Jurkat, Clone E6-1 (cell line): ENCODE results near the gene PLD3.
"Not testable (repeated sequence)": the region's sequence is repeated elsewhere in the genome, so short reads cannot be mapped to it uniquely, and the experiment has no call there.

Experiments
- DNase-seq: peaks from one replicate; pipeline ENCODE4 v3.0.0-alpha.2; 2011; ENCODE audit warnings: low read depth, low spot score
- H3K4me3 ChIP-seq: 2 replicates; pipeline ENCODE4 v1.5.1; 2011; ENCODE audit warnings: mild to moderate bottlenecking, low read length, control low read depth, moderate library complexity

The PLD3 gene

GRCh38 chr19:40407714-40408597, 59.5 kb downstream of the PLD3 start:
- H3K4me3 ChIP-seq, result no peak overlapping the region
- DNase-seq, result no peak

- DNase-seq, H3K4me3 ChIP-seq: not testable (repeated sequence)
Measured at GRCh38 chr19:40408598-40408925, 60.1 kb downstream of the PLD3 start.

GRCh38 chr19:40410030-40410389, 61.5 kb downstream of the PLD3 start:
- no peak overlapping the region for H3K4me3 ChIP-seq
- DNase-seq, result no peak

- H3K4me3 ChIP-seq, result no peak overlapping the region
- no peak for DNase-seq
Measured at GRCh38 chr19:40411125-40411842, 62.8 kb downstream of the PLD3 start.

GRCh38 chr19:40411958-40412499, 63.5 kb downstream of the PLD3 start:
- no peak overlapping the region for H3K4me3 ChIP-seq
- DNase-seq, result no peak

GRCh38 chr19:40412866-40413265, 64.4 kb downstream of the PLD3 start:
- H3K4me3 ChIP-seq, result no peak overlapping the region
- DNase-seq, result no peak

- H3K4me3 ChIP-seq, result no peak within 1 kb of the TSS
- DNase-seq, result peak; percentile 32
Measured at GRCh38 chr19:40413291-40413845, 64.9 kb downstream of the PLD3 start, which contains the start of gene PRX. Gene PRX (minus strand): TSS chr19:40413378. CDS start chr19:40407932, 5,446 bp downstream.

- no peak overlapping the region for H3K4me3 ChIP-seq
- DNase-seq, result no peak
Measured at GRCh38 chr19:40414542-40415535, 66.3 kb downstream of the PLD3 start.

GRCh38 chr19:40415768-40416167, 67.3 kb downstream of the PLD3 start:
- H3K4me3 ChIP-seq, result no peak overlapping the region

GRCh38 chr19:40416918-40417642, 68.6 kb downstream of the PLD3 start:
- no peak for DNase-seq
- no peak overlapping the region for H3K4me3 ChIP-seq

More at GRCh38 chr19:40415768-40416167, 67.3 kb downstream of the PLD3 start:
- no peak for DNase-seq

- DNase-seq, result no peak
- H3K4me3 ChIP-seq, result no peak overlapping the region
Measured at GRCh38 chr19:40417643-40417981, 69.1 kb downstream of the PLD3 start.

GRCh38 chr19:40418040-40418439, 69.5 kb downstream of the PLD3 start:
- no peak for DNase-seq
- H3K4me3 ChIP-seq, result no peak overlapping the region

- DNase-seq, result no peak
- no peak overlapping the region for H3K4me3 ChIP-seq
Measured at GRCh38 chr19:40419066-40419612, 70.6 kb downstream of the PLD3 start.

- no peak for DNase-seq
Measured at GRCh38 chr19:40419780-40420179, 71.3 kb downstream of the PLD3 start.

GRCh38 chr19:40420451-40420765, 71.9 kb downstream of the PLD3 start:
- no peak for DNase-seq
- peak overlapping the region; percentile 61 for H3K4me3 ChIP-seq

More at GRCh38 chr19:40419780-40420179, 71.3 kb downstream of the PLD3 start:
- H3K4me3 ChIP-seq, result no peak overlapping the region

GRCh38 chr19:40420766-40421765, 72.6 kb downstream of the PLD3 start:
- peak overlapping the region; percentile 61 for H3K4me3 ChIP-seq
- DNase-seq, result no peak
